DMS53 treated with DMSO at 0.1 percent for 48 hours (cell line): ENCODE data around the gene CD180.

Experiments used
- DNase-seq: peaks from one replicate; lab custom pipeline; 2025; ENCODE audit not compliant: unreplicated experiment; lab: John Stamatoyannopoulos, UW

The CD180 gene

DNA sequence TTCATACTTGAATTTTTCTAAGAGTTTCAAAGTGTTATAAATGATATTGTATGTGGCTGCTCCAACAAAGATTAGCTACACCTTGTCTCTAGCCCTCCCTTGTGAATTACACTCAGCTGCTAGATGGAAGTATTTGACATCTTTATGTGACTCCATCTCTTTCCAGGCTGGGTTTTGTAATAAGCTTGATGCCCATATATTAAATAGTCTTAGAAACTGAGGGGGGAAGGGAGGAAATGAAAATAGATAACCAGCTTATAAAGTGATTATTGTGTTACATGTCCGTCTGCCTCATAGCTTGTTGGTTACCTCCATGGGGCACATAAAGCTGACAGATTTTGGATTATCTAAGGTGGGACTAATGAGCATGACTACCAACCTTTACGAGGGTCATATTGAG, 63.4 kb downstream of the CD180 start:
- DNase-seq, result no peak

DNA sequence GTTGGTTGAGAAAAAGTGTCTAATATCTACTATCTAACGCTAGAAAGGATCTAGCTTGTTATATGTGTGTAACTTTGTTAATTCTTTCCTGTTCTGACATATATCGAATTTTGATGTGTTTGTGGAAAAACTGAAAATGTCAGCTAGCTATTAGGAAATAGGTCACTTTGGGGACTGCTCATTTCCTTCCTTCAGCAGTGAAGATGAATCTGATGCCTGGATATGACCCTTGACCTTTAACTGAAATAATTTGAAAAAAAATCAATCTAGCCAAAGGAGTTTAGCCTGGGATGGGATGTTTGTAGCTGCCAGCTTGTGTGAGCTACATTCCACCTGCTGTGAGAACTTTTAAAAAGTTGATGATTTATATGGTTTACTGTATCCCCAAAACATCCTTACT, 66.8 kb downstream of the CD180 start:
- no peak for DNase-seq
